ENCODE results near the gene MAS1.

GRCh38 chr6:159914565-159914923 lies 23.8 kb downstream of the MAS1 start:
- no peak for TF ChIP-seq POLR2AphosphoS5 (IDR thresholded peaks at IDR 0.05; ENCODE audit: borderline replicate concordance, low read depth, low read length)
- no peak for TF ChIP-seq FOXP2 (optimal IDR thresholded peaks at IDR 0.05; ENCODE audit: control extremely low read depth, extremely low read length, insufficient read depth)
- no peak for TF ChIP-seq EZH2 (IDR thresholded peaks at IDR 0.05)

Data from SK-N-MC (cell line).